HG03432 (cell line): ENCODE data around the gene CCNI.
"Not testable (repeated sequence)": the region's sequence is repeated elsewhere in the genome, so short reads cannot be mapped to it uniquely, and the experiment has no call there.

Source experiments
- ATAC-seq: cut with Tn5 transposase; IDR thresholded peaks from one replicate; pipeline ENCODE4 v1.9.1; 2021; ENCODE audit warnings: mild to moderate bottlenecking, moderate library complexity; ENCODE audit not compliant: unreplicated experiment

CCNI gene

DNA sequence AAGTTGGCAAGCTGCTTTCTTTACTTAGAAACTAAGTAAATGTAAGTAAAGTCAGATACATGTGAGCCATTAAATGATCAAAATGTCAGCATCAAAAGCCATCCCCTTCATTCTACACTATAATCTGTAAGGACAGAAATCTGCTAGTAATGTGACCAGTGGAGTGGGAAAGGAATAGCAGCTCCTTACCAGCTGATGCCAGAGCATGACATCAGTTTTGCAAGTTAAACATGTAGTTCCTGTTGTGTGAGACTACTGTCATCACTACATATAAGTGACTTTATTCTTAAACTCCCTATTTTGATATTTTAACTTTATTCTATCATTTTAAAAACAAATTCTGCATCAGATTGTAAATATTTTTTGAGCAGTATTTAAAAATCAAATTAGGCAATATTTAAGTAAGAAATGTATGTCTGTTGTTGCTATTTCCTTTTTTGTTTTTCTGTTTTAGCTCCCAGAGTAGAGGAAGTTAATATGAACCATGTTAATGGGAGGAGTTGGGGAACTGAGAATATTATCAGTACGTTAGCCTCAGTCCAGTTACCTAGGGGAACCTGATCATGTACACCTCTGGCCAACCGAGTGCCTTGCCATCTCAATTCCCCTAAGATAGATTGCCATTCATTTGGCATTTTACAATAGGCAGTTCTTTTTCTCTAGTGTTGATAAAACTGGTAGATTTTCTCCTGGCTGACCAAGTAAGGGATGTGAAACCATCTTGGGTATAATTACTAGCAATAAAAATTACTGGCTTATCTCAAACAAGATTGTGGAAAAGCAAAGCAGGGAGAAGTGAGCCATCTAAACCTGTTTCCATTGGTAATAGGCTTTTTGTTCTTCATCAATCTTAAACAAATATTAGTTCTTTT is 34.7 kb downstream of the CCNI start:
- no peak for ATAC-seq

GRCh38 chr4:77040270-77040669 is 35.5 kb downstream of the CCNI start:
- ATAC-seq = no peak

DNA sequence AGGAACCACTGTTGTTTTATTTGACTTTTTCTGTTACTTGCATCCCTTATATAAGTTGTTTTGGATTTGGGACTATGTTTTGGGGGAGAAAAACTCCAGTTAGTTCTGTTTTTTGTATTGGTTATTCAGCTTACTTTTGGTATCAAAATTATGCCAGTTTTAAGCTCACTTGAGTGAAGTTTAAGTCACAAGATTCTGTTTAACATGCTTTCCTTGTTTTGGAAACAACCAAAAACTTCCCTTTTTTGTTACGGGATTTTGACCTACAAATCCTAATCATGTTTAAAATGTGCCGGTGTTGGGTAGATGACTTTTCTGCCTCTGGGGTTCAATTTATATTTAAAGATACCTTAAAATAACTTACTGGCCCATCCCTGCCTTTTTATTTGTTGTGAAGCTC is 36.0 kb downstream of the CCNI start:
- ATAC-seq = no peak

DNA sequence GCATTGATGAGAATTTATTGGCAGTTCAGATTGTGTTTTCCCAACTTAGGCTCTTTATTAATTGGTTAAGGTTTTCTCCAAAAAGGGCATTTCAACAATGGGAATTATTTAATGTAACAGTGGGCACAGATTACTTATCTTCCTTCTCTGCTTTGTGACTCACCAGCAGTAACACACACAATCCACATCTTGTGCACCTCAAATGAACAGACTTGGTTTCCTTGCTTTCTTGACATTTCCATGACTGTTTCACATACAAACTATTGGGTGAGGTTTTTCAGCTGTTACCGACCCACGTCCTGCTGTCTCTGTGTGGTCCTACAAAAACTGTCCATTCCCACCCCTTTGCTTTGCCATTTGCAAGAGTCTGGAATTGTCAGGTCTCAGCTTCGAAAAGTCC is 38.1 kb downstream of the CCNI start:
- no peak for ATAC-seq

DNA sequence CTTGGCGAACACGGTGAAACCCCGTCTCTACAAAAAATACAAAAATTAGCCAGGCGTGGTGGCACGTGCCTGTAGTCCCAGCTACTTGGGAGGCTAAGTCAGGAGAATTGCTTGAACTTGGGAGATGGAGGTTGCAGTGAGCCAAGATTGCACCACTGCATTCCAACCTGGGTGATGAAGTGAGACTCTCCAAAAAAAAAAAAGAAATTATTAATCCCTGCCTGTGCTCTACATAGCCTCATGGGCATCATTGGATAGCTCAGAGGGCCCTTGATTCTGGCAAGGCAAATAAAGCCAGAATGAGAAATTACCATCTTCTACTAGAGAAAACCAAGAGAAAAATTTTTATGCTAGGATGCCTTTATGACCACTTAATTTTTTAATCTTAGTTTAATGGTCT is 38.6 kb downstream of the CCNI start:
- ATAC-seq = not testable (repeated sequence)

GRCh38 chr4:77036206-77036605 is 39.6 kb downstream of the CCNI start:
- ATAC-seq = no peak

DNA sequence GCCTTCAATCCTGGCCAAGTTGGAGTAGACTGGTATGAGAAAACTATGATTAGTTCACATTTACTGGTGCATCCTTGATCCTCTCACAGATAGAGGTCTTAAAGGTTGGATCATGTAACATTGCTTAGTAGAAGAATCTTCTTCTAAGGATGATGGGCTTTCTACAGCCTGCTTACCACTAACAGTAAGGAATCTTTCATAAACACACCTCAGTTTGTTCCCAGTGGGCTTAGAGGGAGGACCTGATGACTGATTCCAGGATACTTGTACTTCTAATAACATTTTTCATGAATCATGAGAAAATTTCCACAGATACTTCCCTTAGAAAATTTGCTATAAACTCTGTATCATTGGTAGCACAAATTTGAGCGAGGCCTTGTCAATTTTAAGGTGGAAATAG is 40.6 kb downstream of the CCNI start:
- no peak for ATAC-seq

DNA sequence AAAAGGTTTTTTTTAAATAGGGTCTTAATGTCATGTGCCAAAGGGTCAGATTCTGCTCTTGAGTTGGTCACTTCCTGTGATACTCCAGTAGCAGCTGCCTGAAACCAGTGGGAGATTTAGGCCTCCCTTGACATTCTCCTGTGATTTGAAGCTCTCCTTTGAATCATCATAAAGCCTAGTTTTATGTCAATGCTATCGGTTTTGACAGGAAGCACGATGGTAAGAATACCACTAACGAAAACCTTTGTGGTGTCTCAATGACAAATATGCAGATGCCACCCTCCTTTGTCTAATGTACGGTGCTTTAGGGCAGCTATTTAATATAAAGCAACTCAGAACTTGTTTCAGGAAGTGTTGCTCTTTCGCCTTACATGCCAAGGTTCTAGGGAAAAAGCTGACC is 44.2 kb downstream of the CCNI start:
- no peak for ATAC-seq

DNA sequence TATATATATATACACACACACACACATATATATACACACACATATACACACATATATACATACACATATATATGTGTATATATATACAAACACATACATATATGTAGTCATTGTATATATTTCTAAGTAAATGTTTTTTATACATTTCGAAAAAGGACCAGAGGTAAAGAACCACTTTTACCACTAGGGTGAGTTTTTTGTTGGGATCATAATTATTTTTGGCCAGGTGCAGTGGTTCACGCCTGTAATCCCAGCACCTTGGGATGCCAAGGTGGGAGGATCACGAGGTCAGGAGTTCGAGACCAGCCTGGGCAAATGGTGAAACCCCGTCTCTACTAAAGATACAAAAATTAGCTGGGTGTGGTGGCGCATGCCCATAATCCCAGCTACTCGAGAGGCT is 46.0 kb downstream of the CCNI start:
- ATAC-seq = not testable (repeated sequence)

DNA sequence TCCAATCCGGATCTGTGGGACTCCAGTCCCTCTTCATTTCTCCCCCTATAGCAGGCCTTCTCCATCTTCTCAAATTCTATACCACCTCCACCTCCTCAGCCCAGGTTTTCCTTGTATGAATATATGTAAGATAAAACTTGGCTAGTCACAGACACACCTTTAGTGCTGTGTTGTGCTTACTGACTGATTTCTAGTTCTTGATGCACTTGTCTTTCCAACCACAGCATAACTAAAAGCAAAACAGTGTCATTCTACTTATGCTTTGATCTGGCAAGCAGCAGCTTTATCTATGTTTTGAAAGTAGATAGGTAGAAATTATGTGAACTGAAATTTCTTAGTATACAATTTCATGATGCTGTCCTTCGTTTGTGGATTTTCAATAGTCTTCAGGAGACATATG is 47.5 kb downstream of the CCNI start:
- no peak for ATAC-seq

DNA sequence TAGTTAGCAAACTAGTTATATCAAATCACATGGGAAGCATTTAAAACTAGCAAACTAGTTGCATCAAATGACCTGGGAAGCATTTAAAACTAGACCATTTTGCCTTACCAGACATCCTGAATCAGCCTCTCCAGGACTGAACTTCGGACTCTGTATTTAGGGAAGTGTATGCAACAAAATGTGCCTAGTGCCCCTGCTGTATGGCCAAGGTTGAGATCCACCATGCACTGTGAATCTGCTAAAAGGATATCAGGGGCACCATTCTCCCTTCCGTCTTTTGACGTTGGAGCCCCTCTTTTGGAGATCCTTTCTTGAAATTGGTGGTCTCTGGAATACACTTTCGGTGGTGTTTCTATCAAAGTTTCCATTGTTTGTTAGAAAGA is 49.5 kb downstream of the CCNI start:
- ATAC-seq = peak; percentile 10

GRCh38 chr4:77025643-77026321 is 50.0 kb downstream of the CCNI start:
- peak; percentile 96 for ATAC-seq

- no peak for ATAC-seq
Measured at GRCh38 chr4:77023920-77024319, 51.9 kb downstream of the CCNI start.

- ATAC-seq = no peak
Measured at GRCh38 chr4:77022560-77023179, 53.1 kb downstream of the CCNI start.

DNA sequence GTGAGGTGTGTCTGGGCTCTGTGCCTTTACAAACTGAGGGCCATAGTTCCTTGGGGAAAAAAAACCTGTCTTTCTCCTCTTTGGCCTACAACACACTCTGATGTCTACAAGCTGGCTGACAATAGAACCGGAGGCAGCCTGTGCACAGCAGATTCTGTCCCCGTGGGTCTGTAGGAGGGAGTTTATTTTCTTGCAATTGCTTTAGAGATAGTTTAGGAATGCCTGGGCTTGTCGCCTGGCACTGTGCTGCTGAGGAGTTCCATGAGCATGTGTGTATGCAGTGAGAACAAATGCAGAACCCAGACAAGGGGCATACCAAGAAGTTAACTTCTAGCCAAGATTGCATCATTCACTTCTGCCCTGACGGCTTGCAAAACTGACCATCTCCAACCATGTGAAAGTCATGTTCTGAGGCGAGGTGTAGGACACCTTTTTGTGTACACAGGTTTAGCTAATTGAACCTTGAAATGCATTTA is 54.1 kb downstream of the CCNI start:
- no peak for ATAC-seq

- ATAC-seq = no peak
Measured at GRCh38 chr4:77020017-77020416, 55.8 kb downstream of the CCNI start.

GRCh38 chr4:77015390-77015789 is 60.4 kb downstream of the CCNI start:
- ATAC-seq = no peak

DNA sequence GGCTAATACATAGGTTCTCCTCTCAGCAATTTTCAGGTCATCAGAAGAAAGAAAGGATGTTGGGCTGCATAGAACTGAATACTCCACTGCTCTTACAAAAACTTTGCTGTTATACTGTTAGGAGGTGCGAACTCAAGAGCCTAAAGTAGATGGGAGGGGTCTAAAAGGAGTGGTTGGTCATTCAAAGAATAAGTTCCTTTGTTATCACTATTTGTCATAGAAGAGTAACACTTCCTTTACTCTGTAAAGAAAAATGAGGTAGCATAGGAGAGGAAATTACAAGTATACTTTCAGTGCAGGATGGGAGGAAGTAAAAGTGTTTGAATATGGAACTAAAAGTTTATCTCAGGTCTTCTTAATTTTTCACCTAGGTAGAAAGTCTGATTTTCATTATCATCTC is 61.5 kb downstream of the CCNI start:
- no peak for ATAC-seq

DNA sequence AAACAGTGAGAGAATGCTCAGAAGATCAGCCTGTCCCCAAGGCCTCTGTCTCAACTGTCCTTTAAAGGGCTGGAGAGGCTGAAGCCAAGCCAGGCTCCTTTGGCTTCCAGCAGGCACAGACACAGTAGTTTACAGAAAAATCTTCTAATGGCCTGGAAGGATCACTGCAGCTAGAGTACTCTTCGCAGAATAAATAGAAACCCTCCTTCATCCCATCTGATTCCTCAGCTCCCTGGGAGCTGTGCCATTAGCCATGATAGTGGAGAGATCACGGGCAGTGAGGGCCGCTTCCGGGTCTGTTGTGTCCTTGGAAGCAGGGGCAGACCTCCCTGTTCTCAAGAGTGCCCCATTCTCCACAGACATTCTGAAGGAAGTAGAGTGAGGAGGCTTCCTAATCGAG is 63.1 kb downstream of the CCNI start:
- ATAC-seq = no peak

GRCh38 chr4:77010841-77011354 is 64.9 kb downstream of the CCNI start:
- no peak for ATAC-seq

GRCh38 chr4:77009511-77010115 is 66.2 kb downstream of the CCNI start:
- no peak for ATAC-seq
